Lower leg skin (tissue), 3 donors: ENCODE results near the gene P3R3URF.

ENCODE experiments used
- CTCF ChIP-seq, 3 donors: fragments of 450-650 bp; IDR thresholded peaks; one replicate each; pipeline ENCODE4 v1.5.1; 2016; ENCODE audit warnings: antibody characterized with exemption in 3 of 3, mild to moderate bottlenecking in 3 of 3, moderate library complexity in 2 of 3
- POLR2A ChIP-seq, 2 donors: fragments of 450-650 bp; IDR thresholded peaks; one replicate each; pipeline ENCODE4 v1.6.1; 2016 to 2017; ENCODE audit warnings: antibody characterized with exemption in 2 of 2, mild to moderate bottlenecking in 1 of 2, moderate library complexity in 1 of 2

GRCh38 chr1:46130606-46131005, 45.7 kb downstream of the P3R3URF start:
- TF ChIP-seq CTCF (IDR thresholded peaks at IDR 0.05), result no peak
- no peak for TF ChIP-seq POLR2A (IDR thresholded peaks at IDR 0.05)
